Fibroblast of skin of back (primary cell): Measurements from ENCODE around the gene CASK. TPM values are rescaled to one million over a fixed set of nuclear protein-coding genes. Genes with fewer than 3 reads are reported as not detected.

Experiments
- DNase-seq: peaks from one replicate; pipeline ENCODE4 v3.0.0-alpha.2; 2013
- polyA plus RNA-seq, 2 experiments: library from polyadenylated mRNA; unstranded; fragments of 120-200 nt; gene quantifications; one replicate each; pipeline ENCODE4 v1.2.1, GENCODE V29; 2013; ENCODE audit not compliant: insufficient read length in 2 of 2

The CASK gene, protein sequence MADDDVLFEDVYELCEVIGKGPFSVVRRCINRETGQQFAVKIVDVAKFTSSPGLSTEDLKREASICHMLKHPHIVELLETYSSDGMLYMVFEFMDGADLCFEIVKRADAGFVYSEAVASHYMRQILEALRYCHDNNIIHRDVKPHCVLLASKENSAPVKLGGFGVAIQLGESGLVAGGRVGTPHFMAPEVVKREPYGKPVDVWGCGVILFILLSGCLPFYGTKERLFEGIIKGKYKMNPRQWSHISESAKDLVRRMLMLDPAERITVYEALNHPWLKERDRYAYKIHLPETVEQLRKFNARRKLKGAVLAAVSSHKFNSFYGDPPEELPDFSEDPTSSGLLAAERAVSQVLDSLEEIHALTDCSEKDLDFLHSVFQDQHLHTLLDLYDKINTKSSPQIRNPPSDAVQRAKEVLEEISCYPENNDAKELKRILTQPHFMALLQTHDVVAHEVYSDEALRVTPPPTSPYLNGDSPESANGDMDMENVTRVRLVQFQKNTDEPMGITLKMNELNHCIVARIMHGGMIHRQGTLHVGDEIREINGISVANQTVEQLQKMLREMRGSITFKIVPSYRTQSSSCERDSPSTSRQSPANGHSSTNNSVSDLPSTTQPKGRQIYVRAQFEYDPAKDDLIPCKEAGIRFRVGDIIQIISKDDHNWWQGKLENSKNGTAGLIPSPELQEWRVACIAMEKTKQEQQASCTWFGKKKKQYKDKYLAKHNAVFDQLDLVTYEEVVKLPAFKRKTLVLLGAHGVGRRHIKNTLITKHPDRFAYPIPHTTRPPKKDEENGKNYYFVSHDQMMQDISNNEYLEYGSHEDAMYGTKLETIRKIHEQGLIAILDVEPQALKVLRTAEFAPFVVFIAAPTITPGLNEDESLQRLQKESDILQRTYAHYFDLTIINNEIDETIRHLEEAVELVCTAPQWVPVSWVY
- polyA plus RNA-seq (2013, experiment 1 of 2; ENCODE audit: insufficient read length), result 13.8 TPM
- polyA plus RNA-seq (2013, experiment 2 of 2; ENCODE audit: insufficient read length), result 18.4 TPM

DNA sequence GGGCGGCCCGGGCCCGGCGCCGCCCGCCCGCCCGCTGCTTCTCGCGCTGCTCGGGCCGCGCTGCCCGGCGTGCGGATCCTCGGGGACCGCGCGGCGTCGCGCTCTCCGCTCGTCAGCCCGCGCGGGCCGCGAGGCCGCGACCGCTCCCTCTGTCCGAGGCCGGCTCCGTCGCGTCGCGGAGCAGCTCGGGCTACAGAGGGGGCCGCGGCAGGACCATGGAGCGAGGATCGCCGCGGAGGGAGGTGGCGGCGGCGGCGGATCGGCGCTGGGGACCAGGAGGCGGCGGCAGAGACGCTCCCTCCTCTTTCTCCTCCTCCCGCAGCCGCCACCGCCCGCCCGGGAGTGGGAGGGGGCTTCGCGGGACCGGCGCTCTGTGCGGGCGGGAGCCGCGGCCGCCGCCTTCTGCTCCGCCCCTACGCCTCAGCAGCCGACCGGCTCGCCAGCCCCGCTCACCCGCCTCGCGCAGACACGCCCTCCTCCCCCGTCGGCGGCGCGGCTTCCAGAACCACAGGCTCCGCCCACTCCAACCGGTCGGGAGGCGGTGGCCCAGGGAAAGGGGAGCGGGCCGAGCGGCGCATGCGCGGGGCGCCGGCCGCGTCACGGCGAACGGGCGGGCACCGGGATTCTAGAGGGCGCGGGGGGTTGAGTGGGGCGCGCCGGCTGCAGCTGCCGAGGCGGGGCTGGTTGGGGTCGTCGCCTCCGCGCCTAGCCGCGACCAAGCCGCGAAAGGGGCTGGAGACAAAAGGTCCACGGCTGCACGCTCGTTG lies at the start of gene CASK:
CASK (minus strand) TSS at position 344 of the 767 bp plus-strand sequence. CDS start 566 bp downstream, outside the sequence.
- DNase-seq, result peak; percentile 88

DNA sequence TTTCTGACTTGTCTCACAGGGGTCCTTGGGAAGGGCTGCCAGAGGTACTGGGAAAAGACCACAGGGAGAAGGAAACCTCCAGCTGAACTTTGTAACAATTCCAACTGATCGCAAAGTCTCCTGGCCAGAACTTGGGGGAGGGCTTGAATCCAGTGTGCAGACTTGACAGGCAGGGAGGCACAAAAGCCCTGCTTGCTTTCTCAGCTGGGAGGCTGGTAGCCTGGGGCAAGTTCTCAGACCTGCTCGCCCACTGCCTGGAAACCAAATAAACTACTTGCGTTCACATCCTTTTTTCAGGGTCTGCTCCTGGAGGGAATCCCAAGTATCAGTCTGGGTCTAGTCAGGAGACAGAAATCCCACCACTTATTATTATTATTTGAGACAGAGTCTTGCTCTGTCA lies 48.0 kb upstream of the CASK start:
- no peak for DNase-seq

DNA sequence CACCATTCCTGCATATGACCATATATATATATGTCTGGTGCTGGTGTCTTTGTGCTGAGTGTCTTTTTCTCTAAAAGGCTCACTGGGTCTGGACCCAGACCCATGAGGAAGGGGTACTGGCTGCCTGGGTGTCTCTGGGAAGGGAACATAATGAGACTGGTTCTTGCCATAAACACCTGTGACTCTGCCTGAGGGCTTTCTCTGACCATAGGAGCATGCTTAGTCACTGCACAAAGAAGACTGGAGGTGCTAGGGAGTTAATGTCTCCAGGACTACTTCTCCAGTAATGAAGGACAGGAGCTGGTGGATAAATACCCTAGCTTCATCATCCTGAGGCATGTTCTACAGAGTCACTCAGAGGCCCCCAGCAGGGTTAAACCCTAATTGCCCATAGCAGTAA lies 47.1 kb upstream of the CASK start:
- DNase-seq, result no peak

DNA sequence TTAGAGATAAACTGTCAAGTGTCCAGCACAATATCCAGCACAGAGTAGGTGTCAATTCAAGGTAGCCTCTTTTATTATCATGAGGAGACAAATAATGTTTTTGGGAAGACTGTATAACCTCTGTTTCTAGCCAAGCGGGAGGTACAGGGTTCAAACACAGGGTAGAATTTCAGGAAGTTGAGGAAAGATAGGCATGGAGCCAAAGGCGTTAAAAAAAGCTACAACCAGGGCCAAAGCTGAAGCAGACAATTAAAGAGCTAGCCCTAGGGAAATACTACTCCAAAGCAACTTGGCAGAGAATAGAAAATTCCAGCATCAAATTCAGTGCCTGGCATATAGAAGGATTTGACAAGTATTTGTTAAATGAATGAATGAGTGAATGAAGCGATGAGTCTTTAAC lies 40.0 kb upstream of the CASK start:
- DNase-seq, result no peak

DNA sequence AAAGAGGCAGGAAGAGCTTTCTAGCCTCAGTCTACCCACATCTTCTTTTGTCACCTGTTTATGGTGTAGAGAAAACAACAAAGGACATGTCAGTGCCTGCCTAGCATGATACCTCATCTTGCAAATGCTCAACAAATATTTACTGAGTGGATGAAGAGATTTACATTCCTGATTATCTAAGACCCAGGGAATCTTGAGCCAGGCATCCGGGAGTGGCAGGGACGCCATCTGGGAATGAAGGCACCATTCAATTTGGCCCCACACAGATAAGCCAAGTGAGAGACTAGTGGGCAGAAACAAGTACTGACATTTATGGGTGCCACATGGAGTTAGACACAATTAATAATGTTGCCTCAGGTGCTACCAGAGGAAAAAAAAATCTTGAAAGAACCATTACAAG lies 36.8 kb upstream of the CASK start:
- DNase-seq, result no peak

DNA sequence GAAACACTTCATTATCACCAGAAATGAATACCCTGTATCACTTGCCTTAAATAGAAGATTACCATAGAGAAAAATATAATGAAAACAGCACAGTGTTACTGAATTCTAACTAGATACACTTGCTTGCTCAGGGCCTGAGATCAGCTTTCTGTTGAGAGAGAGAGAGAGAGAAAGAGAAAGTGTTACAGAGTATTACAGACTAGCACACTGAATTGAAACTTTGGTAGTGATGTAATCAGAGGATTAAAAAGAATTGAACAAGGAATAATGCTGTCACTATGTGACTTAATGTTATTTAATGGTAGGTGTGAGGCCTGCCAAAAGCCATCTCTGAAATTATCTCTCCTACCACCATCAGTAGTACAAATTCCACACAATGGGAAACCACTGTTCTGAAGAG lies 35.5 kb upstream of the CASK start:
- no peak for DNase-seq

DNA sequence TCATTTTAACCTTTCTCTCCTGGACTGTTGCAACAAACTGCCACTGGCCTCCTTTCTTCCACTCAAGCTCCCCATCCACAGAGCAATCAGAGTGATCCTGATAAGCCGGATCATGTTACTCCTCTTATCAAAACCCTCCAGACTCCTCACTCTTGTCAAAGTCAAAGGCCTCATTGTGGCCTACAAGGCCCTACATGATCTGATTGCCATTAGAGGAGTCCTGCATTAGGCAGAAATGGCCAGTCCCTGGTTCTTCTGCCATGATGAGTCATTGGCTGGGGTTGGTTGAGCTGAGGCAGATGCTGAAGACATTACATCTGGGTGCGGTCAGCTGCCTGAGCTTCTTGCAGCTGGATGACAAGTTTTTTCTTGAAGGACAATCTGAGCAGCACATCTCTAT lies 32.7 kb upstream of the CASK start:
- no peak for DNase-seq

DNA sequence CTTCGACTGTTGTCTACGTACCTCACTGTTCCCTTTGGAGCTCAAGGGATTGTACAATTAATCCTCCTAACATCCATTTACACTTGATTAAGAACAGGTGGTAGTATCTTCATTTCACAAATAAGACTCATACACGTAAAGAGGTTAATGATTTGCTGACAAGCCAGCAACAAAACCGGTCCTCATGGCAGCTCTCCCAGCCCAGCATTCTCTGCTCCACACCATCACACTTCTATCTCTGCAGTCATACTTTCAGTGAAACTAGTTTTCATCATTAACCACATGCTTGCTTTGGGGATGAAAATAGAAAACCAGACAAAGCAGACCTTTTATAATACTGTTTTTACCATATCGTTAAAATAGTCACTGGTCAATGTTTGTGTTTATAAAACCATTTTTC lies 28.7 kb upstream of the CASK start:
- DNase-seq, result no peak

DNA sequence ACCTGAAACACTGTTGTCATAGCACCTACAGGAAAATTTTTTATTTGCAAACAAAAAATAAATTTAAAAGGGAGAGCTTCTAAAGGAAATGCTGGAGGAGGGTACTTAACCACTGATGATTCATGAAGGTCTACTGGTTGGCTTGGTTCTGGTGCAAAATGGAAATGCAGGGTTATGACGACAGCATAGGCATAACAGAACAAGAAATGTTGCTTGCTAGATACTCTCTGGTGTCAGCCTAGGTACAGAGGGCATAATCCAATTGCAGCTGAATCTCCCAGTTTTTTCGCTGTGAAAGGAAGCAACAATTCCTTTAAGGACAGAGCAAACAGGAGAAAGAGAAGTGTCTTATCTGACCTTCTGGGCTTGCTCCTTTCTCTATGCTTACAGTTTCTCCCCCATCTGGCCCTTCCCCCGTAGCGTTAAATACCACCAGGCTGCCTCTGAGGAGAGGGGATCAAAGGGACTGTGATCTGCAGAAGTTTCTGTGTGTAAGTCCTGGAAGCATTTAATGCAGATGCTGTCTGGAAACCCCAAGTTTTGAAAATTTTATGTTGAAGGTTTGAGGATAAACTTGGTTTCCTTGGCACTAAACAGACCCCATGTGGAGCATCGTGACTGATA lies 23.7 kb upstream of the CASK start:
- DNase-seq, result no peak

DNA sequence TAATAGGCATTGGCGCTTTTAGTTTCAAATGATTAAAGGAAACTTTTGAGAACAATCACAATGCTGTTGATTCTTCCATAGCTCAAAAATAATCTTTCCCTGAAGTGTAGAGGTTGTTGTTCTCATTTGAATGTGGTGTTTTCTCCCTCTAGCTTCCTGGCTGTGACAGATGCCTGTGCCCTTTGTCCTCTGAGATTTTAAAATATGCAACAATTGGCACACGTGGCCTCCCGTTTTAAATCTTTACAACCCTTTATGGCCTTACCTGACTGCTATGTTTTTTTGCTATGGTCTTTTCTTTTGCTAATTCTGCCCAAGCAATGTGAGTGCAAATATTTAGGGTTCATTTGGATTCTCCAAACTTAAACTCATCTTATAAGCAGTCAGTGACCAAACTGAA lies 22.9 kb upstream of the CASK start:
- DNase-seq, result no peak

DNA sequence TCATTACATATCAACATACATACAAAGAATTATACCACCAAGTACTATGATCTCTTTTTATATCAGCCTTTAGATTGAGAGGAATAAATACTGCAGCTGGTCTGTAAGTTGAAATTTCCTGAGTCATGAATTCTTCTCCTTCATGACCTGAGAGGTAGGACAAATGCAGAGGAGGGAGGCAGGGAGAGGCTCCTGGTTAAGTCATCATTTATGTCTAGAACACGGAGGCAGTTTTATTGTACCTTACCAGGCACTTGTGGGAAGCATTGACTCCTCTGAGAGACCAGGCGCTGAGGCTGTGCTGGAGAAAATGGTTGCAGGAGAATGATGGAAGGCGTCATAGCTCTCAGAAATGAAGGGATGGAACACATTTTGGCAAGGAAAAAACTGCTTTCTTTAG lies 12.5 kb upstream of the CASK start:
- DNase-seq, result no peak

DNA sequence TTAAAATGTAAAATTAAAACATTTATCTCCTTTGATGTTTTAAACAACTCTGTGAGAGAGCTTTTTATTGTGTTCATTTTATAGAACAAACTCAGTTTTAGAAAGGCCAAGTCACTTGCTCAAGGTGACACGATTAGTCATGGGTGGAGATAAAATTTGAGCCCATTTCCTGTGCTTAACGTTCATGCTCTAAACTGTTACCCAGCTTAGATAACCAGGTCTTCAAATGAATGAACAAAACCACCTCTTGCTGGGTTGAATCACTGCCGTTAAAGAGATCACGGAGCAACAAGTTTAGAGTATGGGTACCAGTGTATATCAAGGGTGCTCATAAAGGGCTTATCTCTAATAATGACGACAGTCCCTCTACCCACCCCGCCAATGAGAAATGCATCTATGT lies 10.2 kb upstream of the CASK start:
- DNase-seq, result no peak

DNA sequence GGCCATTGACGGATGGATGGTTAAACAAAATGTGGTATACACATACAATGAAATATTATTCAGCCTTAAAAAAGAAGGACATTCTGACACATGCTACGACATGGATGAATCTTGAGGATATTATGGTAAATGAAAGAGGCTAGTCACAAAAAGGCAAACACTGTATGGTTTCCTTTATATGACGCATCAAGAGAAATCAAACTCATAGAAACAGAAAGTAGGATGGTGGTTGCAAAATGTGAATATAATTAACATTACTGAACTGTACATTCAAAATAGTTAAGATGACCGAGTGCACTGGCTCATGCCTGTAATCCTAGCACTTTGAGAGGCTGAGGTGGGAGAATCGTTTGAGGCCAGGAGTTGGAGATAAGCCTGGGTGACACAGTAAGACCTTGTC lies 9.5 kb upstream of the CASK start:
- DNase-seq, result no peak

DNA sequence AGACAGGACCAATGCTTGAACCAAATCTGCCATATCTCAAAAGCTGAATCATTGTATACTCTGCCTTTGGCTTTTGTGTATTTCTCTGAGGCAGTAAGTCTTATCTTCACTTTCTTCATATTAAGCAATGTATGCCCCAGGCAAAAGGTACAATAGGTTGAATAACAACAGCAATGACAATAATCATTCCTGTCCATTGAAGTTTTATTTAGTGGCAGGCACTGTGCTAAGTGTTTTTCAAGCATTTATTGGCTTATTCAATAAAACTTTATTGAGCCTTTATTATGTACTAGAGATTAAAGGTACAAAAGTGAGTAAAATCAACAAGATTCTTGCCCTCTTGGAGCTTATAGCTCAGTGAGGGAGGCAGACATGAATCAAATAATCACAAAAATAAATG lies 8.2 kb upstream of the CASK start:
- DNase-seq, result no peak

DNA sequence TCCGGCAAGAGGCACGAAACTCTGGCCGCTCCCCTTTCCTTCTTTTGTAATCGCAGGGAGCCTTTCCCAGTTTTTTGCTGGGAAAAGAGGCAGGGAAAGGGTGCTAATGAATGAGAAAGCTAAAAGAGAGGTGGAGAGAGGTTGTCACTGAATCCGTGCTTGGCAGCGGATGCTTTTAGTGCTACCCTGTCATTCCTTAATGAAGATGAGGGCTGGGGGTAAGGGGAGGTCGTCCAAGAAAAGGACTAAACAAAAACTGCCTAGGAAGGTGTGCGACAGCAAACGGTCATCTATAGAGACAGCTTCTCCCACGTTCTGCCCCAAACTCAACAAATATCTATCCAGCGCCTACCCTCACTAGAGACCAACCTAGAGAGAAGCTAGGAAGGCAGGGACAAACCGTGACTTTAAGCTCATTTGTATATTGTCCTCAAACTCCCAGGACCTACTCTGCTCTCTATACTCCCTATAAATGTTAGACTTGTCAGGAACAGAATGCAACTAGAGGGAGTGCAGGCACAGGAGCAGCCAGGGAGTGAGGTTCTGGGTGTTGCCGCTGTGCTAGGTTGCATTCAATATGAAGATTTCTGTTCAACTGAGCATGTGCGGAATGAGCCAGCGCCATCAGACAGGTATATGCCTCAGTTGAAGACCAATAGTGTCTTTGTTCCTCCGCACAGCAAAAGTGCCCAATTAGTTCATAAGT lies 777 bp upstream of the CASK start:
- no peak for DNase-seq

DNA sequence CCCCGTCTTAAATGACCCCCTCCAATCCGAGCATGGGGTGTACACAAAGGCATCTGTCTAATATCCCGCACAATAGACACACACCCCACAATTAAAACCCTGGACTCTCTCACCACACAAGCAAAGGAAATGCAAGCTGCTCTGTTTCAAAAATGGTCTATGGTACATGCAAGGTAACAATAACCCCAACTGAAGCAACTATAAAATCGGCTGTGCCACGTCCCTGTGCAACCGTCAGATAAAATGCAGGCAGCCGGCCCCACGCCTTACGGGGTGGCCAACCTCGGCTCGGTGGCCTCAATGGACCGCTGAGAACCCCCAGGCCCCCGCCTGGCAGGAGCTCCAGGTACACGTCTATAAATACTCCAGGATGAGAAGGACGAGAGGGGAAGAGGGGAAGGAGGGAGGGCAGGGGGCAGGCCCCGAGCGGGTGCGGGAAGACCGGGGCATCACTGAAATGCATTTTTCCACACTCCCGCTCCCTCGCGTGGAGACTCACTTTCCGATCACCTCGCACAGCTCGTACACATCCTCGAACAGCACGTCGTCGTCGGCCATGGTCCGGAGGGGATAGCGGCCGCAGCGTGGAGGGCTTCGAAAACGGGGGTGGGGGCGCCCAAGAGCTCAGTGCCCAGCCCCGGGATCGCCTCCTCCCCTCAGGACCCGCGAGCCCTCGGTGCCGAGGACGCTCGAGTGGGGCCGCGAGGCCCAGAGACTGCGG lies 763 bp downstream of the CASK start:
- DNase-seq, result no peak

DNA sequence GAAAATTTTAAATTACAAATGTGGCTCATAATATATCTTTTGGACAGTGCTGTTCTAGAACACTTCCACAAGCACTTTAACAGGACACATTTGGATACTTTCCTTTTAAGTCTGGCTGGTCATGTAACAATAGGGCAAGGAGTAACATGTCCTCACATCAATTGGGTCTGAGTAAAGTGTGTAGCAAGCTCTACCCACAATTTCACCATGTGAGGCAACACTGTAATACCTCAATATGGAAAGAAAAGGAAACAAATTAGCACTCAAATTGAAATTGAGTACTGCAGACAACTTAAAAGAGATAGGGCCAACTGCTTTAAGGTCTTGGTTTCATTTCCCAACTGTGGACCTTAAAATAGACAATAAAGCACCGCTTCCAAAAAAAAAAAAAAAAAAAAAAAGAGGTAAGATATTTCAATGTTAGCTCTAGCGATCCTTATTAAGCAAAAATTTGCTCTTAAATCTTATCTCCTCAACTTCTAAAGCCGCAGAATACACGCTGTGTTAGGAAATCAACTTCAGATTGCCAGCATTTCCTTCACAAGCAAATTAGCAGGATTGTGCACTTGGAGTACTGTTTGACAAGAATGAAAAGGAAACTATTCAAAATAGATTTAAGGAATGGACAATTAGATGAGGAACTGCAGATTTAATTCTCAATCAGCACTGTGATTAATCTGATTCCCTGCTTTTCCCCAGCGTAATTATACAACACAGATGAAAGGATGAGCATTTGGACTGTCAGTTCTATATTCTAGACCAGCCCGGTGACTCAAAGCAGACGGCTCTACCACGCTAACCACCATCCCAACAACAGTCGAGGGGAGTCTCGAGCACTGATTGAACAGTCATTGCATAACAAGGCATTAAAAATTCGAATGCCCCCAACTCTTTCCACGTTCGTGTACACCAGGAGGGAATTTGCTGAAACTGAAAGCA lies 1.6 kb downstream of the CASK start:
- DNase-seq, result no peak

DNA sequence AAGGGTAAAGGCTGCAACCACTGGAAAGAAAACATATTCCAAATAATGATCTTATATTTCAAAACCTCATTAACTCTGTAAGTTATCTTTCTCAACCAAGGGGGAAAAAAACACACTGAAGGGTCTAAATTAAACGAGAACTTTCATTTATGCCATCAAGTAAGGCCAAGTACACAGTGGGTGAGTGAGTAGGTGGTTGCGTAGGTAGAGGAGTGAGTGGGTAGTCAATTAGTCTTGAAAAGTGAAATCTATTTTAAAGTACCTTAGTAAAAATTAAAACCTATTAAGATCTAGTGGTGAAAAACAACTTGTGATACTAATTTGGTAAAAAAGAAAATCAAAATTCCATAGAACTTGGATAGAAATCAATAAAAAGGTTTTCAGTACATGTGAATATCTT lies 3.5 kb downstream of the CASK start:
- no peak for DNase-seq

DNA sequence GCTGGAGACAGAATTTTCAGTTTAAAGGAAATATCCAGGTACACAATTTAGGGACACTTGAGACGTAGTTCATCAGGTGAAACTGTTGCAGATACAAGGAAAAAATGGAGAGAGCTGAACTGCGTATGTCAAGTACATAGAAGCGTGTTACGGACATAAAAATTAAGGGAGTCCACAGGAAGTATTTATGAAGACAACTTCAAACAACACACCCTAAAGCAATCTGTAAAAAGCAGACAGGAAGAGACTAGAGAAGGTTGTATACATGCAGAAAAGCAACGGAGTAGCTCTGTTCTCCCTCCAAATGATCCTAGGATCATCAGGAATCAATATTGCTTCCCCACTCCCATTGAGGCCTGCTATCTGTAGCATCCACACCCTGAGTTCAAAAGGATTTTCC lies 5.8 kb downstream of the CASK start:
- DNase-seq, result no peak

DNA sequence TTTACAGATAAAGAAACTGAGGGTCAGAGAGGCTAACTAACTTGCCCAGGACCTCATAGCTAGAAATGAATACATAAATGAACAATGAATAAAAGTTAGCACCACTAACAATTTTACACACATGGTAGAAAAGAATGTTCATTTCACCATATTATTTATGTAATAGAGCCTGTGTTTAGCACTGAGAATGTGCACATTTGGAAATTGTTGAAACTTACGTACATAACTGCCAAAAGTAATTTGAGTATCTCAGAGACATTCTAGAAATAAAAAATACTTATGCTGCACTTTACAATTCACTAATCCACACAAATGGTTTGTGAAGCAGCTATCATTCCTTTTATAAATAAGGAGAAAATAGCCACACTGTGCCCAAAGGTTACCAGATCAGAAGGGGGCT lies 9.9 kb downstream of the CASK start:
- no peak for DNase-seq
